Measurements from ENCODE around the gene GSTO2.

Gene GSTO2

DNA sequence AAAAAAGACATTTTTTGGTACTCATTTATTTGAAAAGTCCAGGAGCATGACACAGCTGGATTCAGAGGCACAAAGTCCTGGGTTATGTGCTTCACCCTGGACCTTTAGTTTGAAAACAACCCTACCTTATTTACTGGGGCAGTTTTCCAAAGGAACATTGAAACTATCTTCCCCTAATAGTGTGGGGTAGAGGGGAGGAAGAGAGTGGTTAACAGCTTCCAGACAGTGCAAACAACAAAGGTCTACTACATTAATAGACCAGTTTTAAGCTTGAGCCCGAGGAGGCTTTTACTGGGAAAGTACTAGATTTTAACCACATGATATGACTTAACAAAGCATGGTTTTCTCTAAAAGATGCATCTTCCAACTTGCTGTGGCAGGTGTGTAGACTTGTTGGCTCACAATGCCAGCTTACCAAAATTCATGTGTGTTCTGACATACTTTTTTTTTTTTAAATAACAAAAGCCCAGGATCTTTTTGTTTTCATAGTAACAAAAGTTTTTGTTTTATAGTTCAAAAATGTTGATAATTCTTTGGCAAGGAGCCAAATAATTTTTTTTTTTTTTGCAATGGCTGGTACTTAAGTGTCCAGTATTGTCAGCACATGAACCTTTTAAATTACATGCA lies 12.5 kb upstream of the GSTO2 start:
- no peak overlapping the region for H3K4ac ChIP-seq (ENCODE audit: low read depth, low read length)
- no peak overlapping the region for H2AK5ac ChIP-seq (ENCODE audit: low read length)
- peaks cover 10% of the 10 kb centered on the region for H3K79me1 ChIP-seq (ENCODE audit: low read length)
- H3K79me2 ChIP-seq (ENCODE audit: control insufficient read depth, insufficient read depth, low read length, poor library complexity): peaks cover 7% of the 10 kb centered on the region
- no peak for DNase-seq
- no peak overlapping the region for H2BK120ac ChIP-seq (ENCODE audit: insufficient read depth, low read length, poor library complexity)
- no peak overlapping the region for H2BK5ac ChIP-seq (ENCODE audit: low read depth, low read length, poor library complexity)
- peaks cover 5 to 11% of the 10 kb centered on the region in 2 experiments for H3K36me3 ChIP-seq (ENCODE audit: control insufficient read depth in 1 of 2, insufficient read depth in 2 of 2, low read length in 2 of 2)
- H3K27me3 ChIP-seq (ENCODE audit: insufficient read depth, low read length): no peaks in the 10 kb centered on the region
- peak overlapping the region; percentile 4 for H3K4me2 ChIP-seq (ENCODE audit: low read length)
- H3K9me3 ChIP-seq (ENCODE audit: insufficient read depth, low read depth, low read length): no peaks in the 10 kb centered on the region
- WGBS (ENCODE audit: extremely low coverage, insufficient coverage, insufficient read length): no CpG with 5 or more reads among the region's 1 CpG
- no peak overlapping the region for H3K4me3 ChIP-seq (ENCODE audit: low read depth, low read length)
- H3K9ac ChIP-seq (ENCODE audit: low read length): no peak overlapping the region
- no peak overlapping the region for H3K14ac ChIP-seq (ENCODE audit: low read length)
- no peak overlapping the region for H3K27ac ChIP-seq (ENCODE audit: low read depth, low read length)
- no peak overlapping the region for H4K91ac ChIP-seq (ENCODE audit: low read depth, low read length)
- H3K18ac ChIP-seq (ENCODE audit: low read length): no peak overlapping the region
- H2AFZ ChIP-seq (ENCODE audit: insufficient read depth, low read length, poor library complexity): no peak overlapping the region
- H3K4me1 ChIP-seq (ENCODE audit: control insufficient read depth in 1 of 2, insufficient read depth in 2 of 2, low read length in 2 of 2): peaks cover 0 to 6% of the 10 kb centered on the region in 2 experiments
- H3K23ac ChIP-seq (ENCODE audit: low read length): no peak overlapping the region
- H4K8ac ChIP-seq (ENCODE audit: low read depth, low read length): no peak overlapping the region
- no peak overlapping the region for H2BK12ac ChIP-seq (ENCODE audit: low read length)
- no peak overlapping the region for H4K12ac ChIP-seq (ENCODE audit: low read depth, low read length)

DNA sequence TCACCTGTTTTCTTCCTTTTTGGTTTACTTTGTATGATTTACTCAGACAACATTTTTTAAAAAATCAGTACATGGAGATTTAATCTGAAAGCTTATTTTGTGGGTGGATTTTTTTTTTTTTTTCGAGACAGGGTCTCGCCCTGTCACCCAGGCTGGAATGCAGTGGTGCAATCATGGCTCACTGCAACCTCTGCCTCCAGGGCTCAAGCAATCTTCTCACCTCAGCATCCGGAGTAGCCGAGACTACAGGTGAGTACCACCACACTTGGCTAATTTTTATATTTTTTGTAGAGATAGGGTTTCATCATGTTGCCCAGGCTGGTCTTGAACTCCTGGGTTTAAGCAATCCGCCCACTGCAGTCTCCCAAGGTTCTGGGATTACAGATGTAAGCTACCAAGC lies 11.7 kb upstream of the GSTO2 start:
- no peak overlapping the region for H3K27ac ChIP-seq (ENCODE audit: low read depth, low read length)
- peaks cover 5 to 19% of the 10 kb centered on the region in 2 experiments for H3K36me3 ChIP-seq (ENCODE audit: control insufficient read depth in 1 of 2, insufficient read depth in 2 of 2, low read length in 2 of 2)
- H2BK5ac ChIP-seq (ENCODE audit: low read depth, low read length, poor library complexity): no peak overlapping the region
- H2BK120ac ChIP-seq (ENCODE audit: insufficient read depth, low read length, poor library complexity): no peak overlapping the region
- no CpG with 5 or more reads among the region's 5 CpGs for WGBS (ENCODE audit: extremely low coverage, insufficient coverage, insufficient read length)
- H2BK12ac ChIP-seq (ENCODE audit: low read length): no peak overlapping the region
- H2AK5ac ChIP-seq (ENCODE audit: low read length): no peak overlapping the region
- no peak overlapping the region for H3K4me2 ChIP-seq (ENCODE audit: low read length)
- H3K4ac ChIP-seq (ENCODE audit: low read depth, low read length): no peak overlapping the region
- H3K14ac ChIP-seq (ENCODE audit: low read length): no peak overlapping the region
- H3K4me1 ChIP-seq (ENCODE audit: control insufficient read depth in 1 of 2, insufficient read depth in 2 of 2, low read length in 2 of 2): peaks cover 0 to 6% of the 10 kb centered on the region in 2 experiments
- H3K23ac ChIP-seq (ENCODE audit: low read length): no peak overlapping the region
- H4K12ac ChIP-seq (ENCODE audit: low read depth, low read length): no peak overlapping the region
- no peaks in the 10 kb centered on the region for H3K27me3 ChIP-seq (ENCODE audit: insufficient read depth, low read length)
- no peak overlapping the region for H4K8ac ChIP-seq (ENCODE audit: low read depth, low read length)
- no peak overlapping the region for H3K18ac ChIP-seq (ENCODE audit: low read length)
- no peaks in the 10 kb centered on the region for H3K9me3 ChIP-seq (ENCODE audit: insufficient read depth, low read depth, low read length)
- no peak overlapping the region for H3K9ac ChIP-seq (ENCODE audit: low read length)
- H3K79me2 ChIP-seq (ENCODE audit: control insufficient read depth, insufficient read depth, low read length, poor library complexity): peaks cover 7% of the 10 kb centered on the region
- no peak overlapping the region for H4K91ac ChIP-seq (ENCODE audit: low read depth, low read length)
- DNase-seq: peak in 1 of 2 donors; percentile 50
- no peak overlapping the region for H2AFZ ChIP-seq (ENCODE audit: insufficient read depth, low read length, poor library complexity)
- H3K79me1 ChIP-seq (ENCODE audit: low read length): peaks cover 10% of the 10 kb centered on the region
- H3K4me3 ChIP-seq (ENCODE audit: low read depth, low read length): no peak overlapping the region

DNA sequence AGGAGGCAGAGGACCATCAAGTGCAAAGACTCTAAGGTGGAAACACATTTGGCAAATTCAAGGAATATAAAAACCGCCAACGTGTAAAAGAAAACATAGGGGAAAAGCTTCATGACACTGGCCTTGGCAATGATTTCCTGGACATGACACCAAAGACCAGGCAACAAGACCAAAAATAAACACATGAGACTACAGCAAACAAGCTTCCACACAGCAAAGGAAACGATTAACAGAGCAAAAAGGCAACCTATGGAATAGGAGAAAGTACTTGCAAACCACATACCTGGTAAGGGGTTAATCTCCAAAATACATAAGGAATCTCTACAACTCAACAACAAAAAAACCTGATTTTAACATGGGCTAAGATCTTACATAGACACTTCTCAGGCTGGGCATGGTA lies 10.8 kb upstream of the GSTO2 start:
- H2AFZ ChIP-seq (ENCODE audit: insufficient read depth, low read length, poor library complexity): no peak overlapping the region
- no peak overlapping the region for H4K12ac ChIP-seq (ENCODE audit: low read depth, low read length)
- no peak overlapping the region for H2AK5ac ChIP-seq (ENCODE audit: low read length)
- H3K27me3 ChIP-seq (ENCODE audit: insufficient read depth, low read length): no peaks in the 10 kb centered on the region
- no peak overlapping the region for H3K4me2 ChIP-seq (ENCODE audit: low read length)
- no peak overlapping the region for H3K27ac ChIP-seq (ENCODE audit: low read depth, low read length)
- H3K18ac ChIP-seq (ENCODE audit: low read length): no peak overlapping the region
- no peak overlapping the region for H2BK12ac ChIP-seq (ENCODE audit: low read length)
- H4K8ac ChIP-seq (ENCODE audit: low read depth, low read length): no peak overlapping the region
- no peak overlapping the region for H4K91ac ChIP-seq (ENCODE audit: low read depth, low read length)
- H3K14ac ChIP-seq (ENCODE audit: low read length): no peak overlapping the region
- H3K4ac ChIP-seq (ENCODE audit: low read depth, low read length): no peak overlapping the region
- WGBS (ENCODE audit: extremely low coverage, insufficient coverage, insufficient read length): no CpG with 5 or more reads among the region's 3 CpGs
- H3K9ac ChIP-seq (ENCODE audit: low read length): no peak overlapping the region
- H3K79me2 ChIP-seq (ENCODE audit: control insufficient read depth, insufficient read depth, low read length, poor library complexity): peaks cover 7% of the 10 kb centered on the region
- no peak overlapping the region for H3K23ac ChIP-seq (ENCODE audit: low read length)
- no peak overlapping the region for H2BK120ac ChIP-seq (ENCODE audit: insufficient read depth, low read length, poor library complexity)
- no peak for DNase-seq
- H3K9me3 ChIP-seq (ENCODE audit: insufficient read depth, low read depth, low read length): no peaks in the 10 kb centered on the region
- H2BK5ac ChIP-seq (ENCODE audit: low read depth, low read length, poor library complexity): no peak overlapping the region
- H3K79me1 ChIP-seq (ENCODE audit: low read length): peaks cover 10% of the 10 kb centered on the region
- H3K4me1 ChIP-seq (ENCODE audit: control insufficient read depth in 1 of 2, insufficient read depth in 2 of 2, low read length in 2 of 2): peaks cover 0 to 6% of the 10 kb centered on the region in 2 experiments
- H3K36me3 ChIP-seq (ENCODE audit: control insufficient read depth in 1 of 2, insufficient read depth in 2 of 2, low read length in 2 of 2): peaks cover 5 to 23% of the 10 kb centered on the region in 2 experiments
- no peak overlapping the region for H3K4me3 ChIP-seq (ENCODE audit: low read depth, low read length)

DNA sequence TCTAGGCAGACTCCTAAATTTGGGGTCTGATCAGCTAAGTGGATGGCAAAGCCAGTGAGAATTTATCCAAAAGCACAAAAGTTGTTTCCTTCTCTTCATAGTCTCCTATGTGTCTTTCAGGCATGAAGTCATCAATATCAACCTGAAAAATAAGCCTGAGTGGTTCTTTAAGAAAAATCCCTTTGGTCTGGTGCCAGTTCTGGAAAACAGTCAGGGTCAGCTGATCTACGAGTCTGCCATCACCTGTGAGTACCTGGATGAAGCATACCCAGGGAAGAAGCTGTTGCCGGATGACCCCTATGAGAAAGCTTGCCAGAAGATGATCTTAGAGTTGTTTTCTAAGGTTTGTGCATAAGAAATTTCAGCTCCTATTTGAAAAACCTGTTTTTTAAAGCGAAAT lies 9.5 kb upstream of the GSTO2 start:
- Histone ChIP-seq H3K14ac (ENCODE audit: low read length) (no peak overlapping the region), H3K79me2 (ENCODE audit: control insufficient read depth, insufficient read depth, low read length, poor library complexity) (peaks cover 5% of the 10 kb centered on the region), H3K9me3 (ENCODE audit: insufficient read depth, low read depth, low read length) (no peaks in the 10 kb centered on the region), H3K79me1 (ENCODE audit: low read length) (peaks cover 7% of the 10 kb centered on the region), H2BK120ac (ENCODE audit: insufficient read depth, low read length, poor library complexity) (no peak overlapping the region), H3K9ac (ENCODE audit: low read length) (no peak overlapping the region), H3K4me3 (ENCODE audit: low read depth, low read length) (no peak overlapping the region), H3K4ac (ENCODE audit: low read depth, low read length) (no peak overlapping the region), H4K8ac (ENCODE audit: low read depth, low read length) (no peak overlapping the region), H3K4me1 (ENCODE audit: control insufficient read depth in 1 of 2, insufficient read depth in 2 of 2, low read length in 2 of 2) (peaks cover 0 to under 1% of the 10 kb centered on the region in 2 experiments), H3K27ac (ENCODE audit: low read depth, low read length) (no peak overlapping the region), H3K23ac (ENCODE audit: low read length) (no peak overlapping the region), H3K36me3 (ENCODE audit: control insufficient read depth in 1 of 2, insufficient read depth in 2 of 2, low read length in 2 of 2) (peaks cover 5 to 23% of the 10 kb centered on the region in 2 experiments), H2BK5ac (ENCODE audit: low read depth, low read length, poor library complexity) (no peak overlapping the region), H3K4me2 (ENCODE audit: low read length) (no peak overlapping the region), H2AK5ac (ENCODE audit: low read length) (no peak overlapping the region), H4K91ac (ENCODE audit: low read depth, low read length) (no peak overlapping the region), H2BK12ac (ENCODE audit: low read length) (no peak overlapping the region), H3K18ac (ENCODE audit: low read length) (no peak overlapping the region), H2AFZ (ENCODE audit: insufficient read depth, low read length, poor library complexity) (no peak overlapping the region), H4K12ac (ENCODE audit: low read depth, low read length) (no peak overlapping the region), H3K27me3 (ENCODE audit: insufficient read depth, low read length) (no peaks in the 10 kb centered on the region)
- DNase-seq: no peak
- no CpG with 5 or more reads among the region's 3 CpGs for WGBS (ENCODE audit: extremely low coverage, insufficient coverage, insufficient read length)

Data from trophoblast cell (in vitro differentiated cells and primary cell).